Measurements from ENCODE around the gene GPR176. TPM values are rescaled to one million over a fixed set of nuclear protein-coding genes. Genes with fewer than 3 reads are reported as not detected.
A peak's percentile ranks its signal among the peaks of the same experiment; 100 is the strongest.

The GPR176 gene
- total and polyA plus RNA-seq, 2 experiments from 2014 or later, result 2.7 to 7.0 TPM

GRCh38 chr15:39781147-39781966 is 138.7 kb downstream of the GPR176 start:
- no peaks in the 10 kb centered on the region for H3K9me3 ChIP-seq (ENCODE audit: low read depth)
- no peak for TF ChIP-seq EZH2phosphoT487 (IDR thresholded peaks at IDR 0.05; ENCODE audit: low read depth, severe bottlenecking, unreplicated experiment)
- no peak for TF ChIP-seq EZH2 (IDR thresholded peaks at IDR 0.05; ENCODE audit: borderline replicate concordance)
- TF ChIP-seq CTCF (IDR thresholded peaks at IDR 0.05; ENCODE audit: poor library complexity), result no peak
- no peaks in the 10 kb centered on the region for H3K27me3 ChIP-seq
- DNase-seq (ENCODE audit: low spot score), result no peak
- H4K20me1 ChIP-seq (ENCODE audit: insufficient read depth, poor library complexity, severe bottlenecking), result no peaks in the 10 kb centered on the region
- H3K9me2 ChIP-seq (replicated peaks; ENCODE audit: insufficient read depth), result no peaks in the 10 kb centered on the region
- no peak overlapping the region for H3K27ac ChIP-seq
- peaks cover 12% of the 10 kb centered on the region for H3K4me1 ChIP-seq (ENCODE audit: insufficient read depth)
- WGBS (ENCODE audit: low lambda C conversion rate, missing lambda C conversion rate), result 96% methylated on average over 4 of the region's 4 CpGs
- H2AFZ ChIP-seq, result peak overlapping the region; percentile 95
- peak overlapping the region; percentile 83 for H3K4me2 ChIP-seq
- H3K79me2 ChIP-seq, result peaks cover 8% of the 10 kb centered on the region
- H3K4me3 ChIP-seq, result peak overlapping the region; percentile 60
- H3K36me3 ChIP-seq (replicated peaks; ENCODE audit: insufficient read depth, low read depth), result no peaks in the 10 kb centered on the region

GRCh38 chr15:39778021-39778420 is 142.0 kb downstream of the GPR176 start:
- Histone ChIP-seq H3K9me3 (ENCODE audit: low read depth) (no peaks in the 10 kb centered on the region), H3K4me1 (ENCODE audit: insufficient read depth) (no peaks in the 10 kb centered on the region), H3K27ac (no peak overlapping the region), H3K36me3 (replicated peaks; ENCODE audit: insufficient read depth, low read depth) (no peaks in the 10 kb centered on the region), H3K27me3 (no peaks in the 10 kb centered on the region), H2AFZ (no peak overlapping the region), H3K4me3 (no peak overlapping the region), H3K4me2 (no peak overlapping the region), H4K20me1 (ENCODE audit: insufficient read depth, poor library complexity, severe bottlenecking) (no peaks in the 10 kb centered on the region), H3K79me2 (no peaks in the 10 kb centered on the region), H3K9me2 (replicated peaks; ENCODE audit: insufficient read depth) (no peaks in the 10 kb centered on the region)
- DNase-seq (ENCODE audit: low spot score), result no peak
- TF ChIP-seq EZH2 (IDR thresholded peaks at IDR 0.05; ENCODE audit: borderline replicate concordance), result no peak
- no peak for TF ChIP-seq CTCF (IDR thresholded peaks at IDR 0.05; ENCODE audit: poor library complexity)
- no peak for TF ChIP-seq EZH2phosphoT487 (IDR thresholded peaks at IDR 0.05; ENCODE audit: low read depth, severe bottlenecking, unreplicated experiment)
- WGBS (ENCODE audit: low lambda C conversion rate, missing lambda C conversion rate), result 54% methylated on average over 3 of the region's 3 CpGs

- Histone ChIP-seq H3K79me2 (no peaks in the 10 kb centered on the region), H2AFZ (no peak overlapping the region), H4K20me1 (ENCODE audit: insufficient read depth, poor library complexity, severe bottlenecking) (no peaks in the 10 kb centered on the region), H3K4me2 (no peak overlapping the region), H3K4me1 (ENCODE audit: insufficient read depth) (no peaks in the 10 kb centered on the region), H3K36me3 (replicated peaks; ENCODE audit: insufficient read depth, low read depth) (no peaks in the 10 kb centered on the region), H3K4me3 (no peak overlapping the region), H3K9me3 (ENCODE audit: low read depth) (no peaks in the 10 kb centered on the region), H3K9me2 (replicated peaks; ENCODE audit: insufficient read depth) (no peaks in the 10 kb centered on the region), H3K27me3 (no peaks in the 10 kb centered on the region), H3K27ac (no peak overlapping the region)
- no peak for TF ChIP-seq EZH2phosphoT487 (IDR thresholded peaks at IDR 0.05; ENCODE audit: low read depth, severe bottlenecking, unreplicated experiment)
- no peak for TF ChIP-seq EZH2 (IDR thresholded peaks at IDR 0.05; ENCODE audit: borderline replicate concordance)
- TF ChIP-seq CTCF (IDR thresholded peaks at IDR 0.05; ENCODE audit: poor library complexity), result no peak
- DNase-seq (ENCODE audit: low spot score), result no peak
- WGBS (ENCODE audit: low lambda C conversion rate, missing lambda C conversion rate), result 84% methylated on average over 4 of the region's 4 CpGs
Observed at GRCh38 chr15:39777496-39777895, 142.6 kb downstream of the GPR176 start.
